Kidney (tissue), 14 donors: ENCODE results near the gene CIITA. TPM values are rescaled to one million over a fixed set of nuclear protein-coding genes. Genes with fewer than 3 reads are reported as not detected.

Source experiments
- DNase-seq, 5 donors: peaks; one replicate each; pipeline ENCODE4 v3.0.0-alpha.2; 2013 to 2020
- FAIRE-seq: peaks from 2 replicates; lab custom pipeline; 2012; peaks lifted over from hg19 to GRCh38; lab: Jason Lieb, UNC
- H3K27ac ChIP-seq, 2 donors: one replicate each; pipeline ENCODE4 v1.7.0; 2013; ENCODE audit warnings: low read depth in 2 of 2, low read length in 2 of 2, inconsistent platforms in 1 of 2
- H3K27me3 ChIP-seq: one replicate; pipeline ENCODE4 v1.7.1; 2013; ENCODE audit warnings: low read length, inconsistent platforms; ENCODE audit not compliant: control insufficient read depth, insufficient read depth
- H3K36me3 ChIP-seq, 3 donors: one replicate each; pipeline versions ENCODE4 v1.7.0 to v1.7.1; 2013; ENCODE audit warnings: low read length in 3 of 3, control low read depth in 1 of 3, inconsistent platforms in 1 of 3; ENCODE audit not compliant: insufficient read depth in 3 of 3, control insufficient read depth in 2 of 3
- H3K4me1 ChIP-seq, 3 donors: one replicate each; pipeline versions ENCODE4 v1.7.0 to v1.7.1; 2013; ENCODE audit warnings: low read length in 3 of 3, inconsistent platforms in 1 of 3, low read depth in 1 of 3; ENCODE audit not compliant: control insufficient read depth in 2 of 3, insufficient read depth in 2 of 3
- H3K4me3 ChIP-seq, 3 donors: one replicate each; pipeline versions ENCODE4 v1.7.0 to v1.8.1; 2013; ENCODE audit warnings: low read length in 3 of 3, control low read depth in 1 of 3, inconsistent platforms in 1 of 3
- H3K9ac ChIP-seq, 3 donors: one replicate each; pipeline versions ENCODE4 v1.7.0 to v1.7.1; 2013; ENCODE audit warnings: low read length in 3 of 3, control low read depth in 1 of 3, inconsistent platforms in 1 of 3
- H3K9me3 ChIP-seq, 3 donors: one replicate each; pipeline versions ENCODE4 v1.7.0 to v1.7.1; 2013; ENCODE audit warnings: low read length in 3 of 3, control low read depth in 1 of 3, inconsistent platforms in 1 of 3; ENCODE audit not compliant: control insufficient read depth in 2 of 3, insufficient read depth in 1 of 3
- CTCF ChIP-seq: IDR thresholded peaks from 3 replicates; pipeline ENCODE4 v1.5.1; 2012; ENCODE audit warnings: mild to moderate bottlenecking, moderate library complexity, borderline replicate concordance; ENCODE audit not compliant: insufficient read depth; ENCODE audit errors: extremely low read depth
- intact Hi-C: fragments of 100-400 bp; cut with DNase I; formaldehyde crosslinking; loops from one replicate; pipeline ENCODE4 v1.11.1; 2022
- polyA plus RNA-seq: library from polyadenylated mRNA; stranded (reverse); fragments of 350-450 nt; fragmentation: Illumina TruSeq; extraction: RNeasy Lipid Tissue Mini Kit (QIAGEN cat#74804); gene quantifications from one replicate; pipeline ENCODE4 v1.2.3, GENCODE V29; 2014; ENCODE audit warnings: low read depth, low replicate concordance; ENCODE audit not compliant: insufficient read depth
- total RNA-seq: library from RNA; stranded (reverse); fragmentation: NEBNext Ultra II Directional; extraction: Animal tissue kit (Norgen Biotek cat#: 25700); gene quantifications from one replicate; pipeline ENCODE4 v1.2.1, GENCODE V29; 2021
- donor health status: control.
- donor health status: control.
- donor health status: control.
- donor health status: control.
- donor health status: control.
- donor health status: DM: yes; HTN: yes; CAD: no.
- donor health status: Normal renal cell carcinoma (clear cell type).

Gene CIITA
- total and polyA plus RNA-seq, 2 donors from 2014 or later = 8.3 to 50.5 TPM

GRCh38 chr16:10895053-10895946 is 18.3 kb downstream of the CIITA start:
- H3K27me3 ChIP-seq = no peaks in the 10 kb centered on the region
- no peak overlapping the region for H3K9ac ChIP-seq
- peak in 4 of 5 donors; percentile 77 to 87 (median 80) for DNase-seq
- H3K4me3 ChIP-seq = no peak overlapping the region
- TF ChIP-seq CTCF = no peak
- intact Hi-C loops = no loop called here
- FAIRE-seq = no peak
- no peak overlapping the region for H3K27ac ChIP-seq
- no peaks in the 10 kb centered on the region for H3K9me3 ChIP-seq
- H3K36me3 ChIP-seq = peaks cover 0 to 2% (median 0%) of the 10 kb centered on the region in 3 donors
- no peaks in the 10 kb centered on the region for H3K4me1 ChIP-seq

- intact Hi-C loops = no loop called here
- FAIRE-seq = no peak
- Histone ChIP-seq H3K4me3 (no peak overlapping the region), H3K9me3 (no peaks in the 10 kb centered on the region), H3K36me3 (peaks cover 0 to 2% (median 0%) of the 10 kb centered on the region in 3 donors), H3K4me1 (no peaks in the 10 kb centered on the region), H3K27ac (no peak overlapping the region), H3K9ac (no peak overlapping the region), H3K27me3 (no peaks in the 10 kb centered on the region)
- no peak for TF ChIP-seq CTCF
- DNase-seq = no peak
Measured at GRCh38 chr16:10896165-10896564, 19.2 kb downstream of the CIITA start.

- peaks cover 0 to 2% (median 2%) of the 10 kb centered on the region in 3 donors for H3K36me3 ChIP-seq
- H3K27me3 ChIP-seq = no peaks in the 10 kb centered on the region
- no peaks in the 10 kb centered on the region for H3K4me1 ChIP-seq
- H3K9ac ChIP-seq = no peak overlapping the region
- no peak overlapping the region for H3K4me3 ChIP-seq
- no peaks in the 10 kb centered on the region for H3K9me3 ChIP-seq
- intact Hi-C loops = no loop called here
- no peak for TF ChIP-seq CTCF
- no peak overlapping the region for H3K27ac ChIP-seq
- DNase-seq (no peak), FAIRE-seq (no peak)
Measured at GRCh38 chr16:10896723-10897122, 19.7 kb downstream of the CIITA start.
